ENCODE results near the gene METTL26.

The METTL26 gene

GRCh38 chr16:625117-625976 lies 10.8 kb downstream of the METTL26 start:
- Histone ChIP-seq H3K36me3 (ENCODE audit: insufficient read depth, low read length) (no peaks in the 10 kb centered on the region), H3K27me3 (ENCODE audit: insufficient read depth, low read length, poor library complexity, severe bottlenecking) (no peaks in the 10 kb centered on the region), H3K4me3 (ENCODE audit: low read length, poor library complexity, severe bottlenecking) (no peak overlapping the region), H3K79me2 (ENCODE audit: insufficient read depth, low read length) (no peaks in the 10 kb centered on the region), H3K4me1 (ENCODE audit: insufficient read depth, low read length, poor library complexity, severe bottlenecking) (no peaks in the 10 kb centered on the region), H3K9me3 (ENCODE audit: insufficient read depth, low read depth, low read length) (no peaks in the 10 kb centered on the region), H3K4me2 (ENCODE audit: low read depth, low read length, poor library complexity, severe bottlenecking) (no peak overlapping the region), H3F3A (ENCODE audit: low read depth) (no peaks in the 10 kb centered on the region), H3K9ac (ENCODE audit: low read depth, low read length, poor library complexity, severe bottlenecking) (no peak overlapping the region), H2AFZ (ENCODE audit: low read length) (no peak overlapping the region), H4K20me1 (ENCODE audit: insufficient read depth, low read length, poor library complexity, severe bottlenecking) (no peaks in the 10 kb centered on the region), H3K9me2 (replicated peaks; ENCODE audit: low read depth, low read length) (no peaks in the 10 kb centered on the region)
- no peak for TF ChIP-seq CTCF (conservative IDR thresholded peaks at IDR 0.05; ENCODE audit: low read length)
- no peak for TF ChIP-seq EZH2phosphoT487 (IDR thresholded peaks at IDR 0.05; ENCODE audit: borderline replicate concordance)

GRCh38 chr16:624526-625070 lies 11.5 kb downstream of the METTL26 start:
- no peaks in the 10 kb centered on the region for H3K79me2 ChIP-seq (ENCODE audit: insufficient read depth, low read length)
- no peak overlapping the region for H2AFZ ChIP-seq (ENCODE audit: low read length)
- H3K4me1 ChIP-seq (ENCODE audit: insufficient read depth, low read length, poor library complexity, severe bottlenecking), result no peaks in the 10 kb centered on the region
- no peaks in the 10 kb centered on the region for H4K20me1 ChIP-seq (ENCODE audit: insufficient read depth, low read length, poor library complexity, severe bottlenecking)
- no peak overlapping the region for H3K4me3 ChIP-seq (ENCODE audit: low read length, poor library complexity, severe bottlenecking)
- no peak overlapping the region for H3K9ac ChIP-seq (ENCODE audit: low read depth, low read length, poor library complexity, severe bottlenecking)
- no peak overlapping the region for H3K4me2 ChIP-seq (ENCODE audit: low read depth, low read length, poor library complexity, severe bottlenecking)
- TF ChIP-seq EZH2phosphoT487 (IDR thresholded peaks at IDR 0.05; ENCODE audit: borderline replicate concordance) (no peak), CTCF (conservative IDR thresholded peaks at IDR 0.05; ENCODE audit: low read length) (no peak)
- no peaks in the 10 kb centered on the region for H3F3A ChIP-seq (ENCODE audit: low read depth)
- no peaks in the 10 kb centered on the region for H3K27me3 ChIP-seq (ENCODE audit: insufficient read depth, low read length, poor library complexity, severe bottlenecking)
- H3K9me3 ChIP-seq (ENCODE audit: insufficient read depth, low read depth, low read length), result no peaks in the 10 kb centered on the region
- no peaks in the 10 kb centered on the region for H3K9me2 ChIP-seq (replicated peaks; ENCODE audit: low read depth, low read length)
- H3K36me3 ChIP-seq (ENCODE audit: insufficient read depth, low read length), result no peaks in the 10 kb centered on the region

- Histone ChIP-seq H3K9me3 (ENCODE audit: insufficient read depth, low read depth, low read length) (no peaks in the 10 kb centered on the region), H3K4me1 (ENCODE audit: insufficient read depth, low read length, poor library complexity, severe bottlenecking) (no peaks in the 10 kb centered on the region), H3K27me3 (ENCODE audit: insufficient read depth, low read length, poor library complexity, severe bottlenecking) (no peaks in the 10 kb centered on the region), H3K4me2 (ENCODE audit: low read depth, low read length, poor library complexity, severe bottlenecking) (no peak overlapping the region), H3K79me2 (ENCODE audit: insufficient read depth, low read length) (no peaks in the 10 kb centered on the region), H3K36me3 (ENCODE audit: insufficient read depth, low read length) (no peaks in the 10 kb centered on the region), H3K9ac (ENCODE audit: low read depth, low read length, poor library complexity, severe bottlenecking) (no peak overlapping the region), H3K4me3 (ENCODE audit: low read length, poor library complexity, severe bottlenecking) (no peak overlapping the region), H3K9me2 (replicated peaks; ENCODE audit: low read depth, low read length) (no peaks in the 10 kb centered on the region), H4K20me1 (ENCODE audit: insufficient read depth, low read length, poor library complexity, severe bottlenecking) (no peaks in the 10 kb centered on the region), H3F3A (ENCODE audit: low read depth) (no peaks in the 10 kb centered on the region), H2AFZ (ENCODE audit: low read length) (no peak overlapping the region)
- TF ChIP-seq CTCF (conservative IDR thresholded peaks at IDR 0.05; ENCODE audit: low read length), result no peak
- TF ChIP-seq EZH2phosphoT487 (IDR thresholded peaks at IDR 0.05; ENCODE audit: borderline replicate concordance), result no peak
These were observed 13.2 kb downstream of the METTL26 start for GRCh38 chr16:622920-623280.

Data from Loucy (cell line).